HS-5 (cell line): Measurements from ENCODE around the gene SLC6A20.
"Not testable (repeated sequence)": the region's sequence is repeated elsewhere in the genome, so short reads cannot be mapped to it uniquely, and the experiment has no call there.

Experiments
- DNase-seq: peaks from one replicate; pipeline ENCODE4 v3.0.0-alpha.2; 2012; ENCODE audit warnings: low read depth

SLC6A20 gene

GRCh38 chr3:45757141-45757540 is 39.2 kb downstream of the SLC6A20 start:
- DNase-seq: not testable (repeated sequence)

GRCh38 chr3:45756055-45756454 is 40.3 kb downstream of the SLC6A20 start:
- no peak for DNase-seq

- DNase-seq: no peak
These were observed 41.9 kb downstream of the SLC6A20 start for GRCh38 chr3:45754461-45754860.

- no peak for DNase-seq
These were observed 43.2 kb downstream of the SLC6A20 start for GRCh38 chr3:45753095-45753494.

- DNase-seq: no peak
These were observed 44.6 kb downstream of the SLC6A20 start for GRCh38 chr3:45751537-45752242.

- no peak for DNase-seq
These were observed 46.5 kb downstream of the SLC6A20 start for GRCh38 chr3:45749880-45750279.

GRCh38 chr3:45749036-45749600 is 47.2 kb downstream of the SLC6A20 start:
- not testable (repeated sequence) for DNase-seq

- DNase-seq: no peak
These were observed 48.3 kb downstream of the SLC6A20 start for GRCh38 chr3:45748068-45748467.

GRCh38 chr3:45746777-45747622 is 49.3 kb downstream of the SLC6A20 start:
- no peak for DNase-seq

- DNase-seq: no peak
These were observed 50.1 kb downstream of the SLC6A20 start for GRCh38 chr3:45746165-45746776.

GRCh38 chr3:45742461-45743089 is 53.8 kb downstream of the SLC6A20 start:
- no peak for DNase-seq

- no peak for DNase-seq
These were observed 54.4 kb downstream of the SLC6A20 start for GRCh38 chr3:45741742-45742460.

GRCh38 chr3:45741247-45741646 is 55.1 kb downstream of the SLC6A20 start:
- no peak for DNase-seq

GRCh38 chr3:45739991-45740390 is 56.3 kb downstream of the SLC6A20 start:
- no peak for DNase-seq

- no peak for DNase-seq
These were observed 59.1 kb downstream of the SLC6A20 start for GRCh38 chr3:45737234-45737633.

GRCh38 chr3:45736707-45737106 is 59.6 kb downstream of the SLC6A20 start:
- DNase-seq: no peak

GRCh38 chr3:45730409-45731154 is 65.8 kb downstream of the SLC6A20 start:
- DNase-seq: no peak

- DNase-seq: no peak
These were observed 66.7 kb downstream of the SLC6A20 start for GRCh38 chr3:45729614-45730013.

GRCh38 chr3:45724911-45725310 is 71.4 kb downstream of the SLC6A20 start:
- no peak for DNase-seq

- DNase-seq: no peak
These were observed 76.5 kb downstream of the SLC6A20 start for GRCh38 chr3:45719655-45720487.
